Fibroblast of the conjunctiva (primary cell): Measurements from ENCODE around the gene BCL11B.

Experiments
- DNase-seq: peaks from one replicate; pipeline ENCODE4 v3.0.0-alpha.2; 2010; ENCODE audit warnings: low read depth

The BCL11B gene

DNA sequence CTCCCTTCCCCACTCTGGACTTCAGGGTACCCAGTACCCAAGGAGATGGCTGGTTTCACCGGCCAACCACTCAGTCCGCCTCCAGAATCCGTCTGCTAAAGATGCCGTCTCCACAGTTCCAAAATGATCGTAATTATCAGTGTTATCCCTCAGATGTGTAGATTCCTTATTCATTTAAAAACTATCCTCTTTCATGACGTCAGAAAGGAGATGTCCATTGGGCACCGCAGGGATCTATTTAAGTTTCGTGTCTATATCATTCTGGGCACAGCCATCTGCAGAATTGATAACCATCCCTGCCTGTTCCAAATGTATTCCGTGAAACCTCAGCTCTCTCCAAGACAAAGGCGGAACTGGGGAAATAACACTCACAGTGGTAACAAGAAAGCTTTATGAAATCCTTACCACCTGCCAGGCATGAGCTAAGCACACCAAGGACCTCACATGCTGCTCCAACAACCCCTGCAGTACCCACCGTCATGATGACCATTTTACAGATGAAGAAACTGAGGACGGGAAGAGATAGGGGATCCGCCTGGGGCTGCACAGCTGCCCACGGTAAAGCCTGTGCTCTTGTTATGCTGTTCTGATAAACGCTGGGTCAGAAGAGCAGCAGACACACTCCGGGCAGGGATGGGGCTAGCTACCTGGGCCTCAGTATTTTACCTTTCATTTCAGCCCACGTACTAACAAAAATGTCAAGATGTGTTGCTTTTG lies 90.0 kb downstream of the BCL11B start:
- no peak for DNase-seq

DNA sequence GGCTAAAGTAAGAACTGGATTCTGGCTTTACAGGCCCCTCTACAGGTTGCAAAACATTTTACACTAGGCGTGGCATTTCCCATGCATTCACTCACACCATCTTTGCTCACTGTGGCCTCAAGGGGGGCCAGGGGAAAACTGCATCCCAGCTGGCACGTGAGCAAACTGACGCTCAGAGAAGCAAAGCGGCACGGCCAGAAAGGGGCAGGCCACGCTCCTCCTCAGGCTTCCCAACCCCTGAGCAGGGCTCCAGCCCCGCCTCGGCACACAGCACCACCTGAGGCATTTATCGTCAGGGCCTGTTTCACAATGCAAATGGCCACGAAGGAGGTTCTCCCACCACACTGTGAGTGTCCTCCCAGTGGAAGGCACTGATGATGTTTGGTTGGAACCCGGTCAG lies 90.8 kb downstream of the BCL11B start:
- no peak for DNase-seq

DNA sequence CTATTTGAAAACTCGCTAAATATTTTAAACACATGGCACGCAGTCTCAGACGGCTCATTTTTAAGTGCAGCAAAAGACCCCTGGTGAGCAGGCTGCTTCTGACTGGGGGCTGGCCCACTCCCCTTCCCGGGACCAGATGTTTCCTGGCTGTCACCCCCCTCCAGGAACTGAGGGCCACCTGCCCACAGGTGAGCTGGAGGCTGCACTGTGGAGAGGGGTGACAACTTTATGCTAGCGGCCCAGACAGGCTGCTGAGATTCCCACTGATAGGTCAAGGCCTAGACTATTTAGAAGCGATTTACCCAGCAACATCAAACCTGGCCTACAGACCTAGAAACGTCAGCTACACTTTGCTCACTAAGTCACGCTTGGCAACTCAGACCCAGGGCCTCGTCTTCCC lies 92.1 kb downstream of the BCL11B start:
- no peak for DNase-seq

DNA sequence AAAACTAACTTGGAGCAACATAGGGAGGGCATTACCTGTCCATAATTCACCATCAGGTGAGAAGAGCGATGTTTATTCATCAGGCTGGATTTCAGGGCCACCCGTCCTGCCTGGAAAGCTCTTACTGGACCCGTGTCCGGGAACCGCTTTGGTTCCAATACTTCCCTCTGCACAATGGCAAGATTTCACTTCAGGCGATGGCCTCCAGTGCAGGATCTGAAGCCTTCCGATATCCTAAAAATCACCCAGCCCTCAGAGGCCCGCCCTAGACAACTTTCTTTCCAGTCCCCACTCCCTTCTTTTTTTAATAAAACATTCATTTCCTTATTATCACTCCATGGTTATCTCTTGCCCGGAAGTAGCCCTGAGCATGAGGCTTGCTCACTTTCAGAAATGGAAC lies 92.5 kb downstream of the BCL11B start:
- no peak for DNase-seq

DNA sequence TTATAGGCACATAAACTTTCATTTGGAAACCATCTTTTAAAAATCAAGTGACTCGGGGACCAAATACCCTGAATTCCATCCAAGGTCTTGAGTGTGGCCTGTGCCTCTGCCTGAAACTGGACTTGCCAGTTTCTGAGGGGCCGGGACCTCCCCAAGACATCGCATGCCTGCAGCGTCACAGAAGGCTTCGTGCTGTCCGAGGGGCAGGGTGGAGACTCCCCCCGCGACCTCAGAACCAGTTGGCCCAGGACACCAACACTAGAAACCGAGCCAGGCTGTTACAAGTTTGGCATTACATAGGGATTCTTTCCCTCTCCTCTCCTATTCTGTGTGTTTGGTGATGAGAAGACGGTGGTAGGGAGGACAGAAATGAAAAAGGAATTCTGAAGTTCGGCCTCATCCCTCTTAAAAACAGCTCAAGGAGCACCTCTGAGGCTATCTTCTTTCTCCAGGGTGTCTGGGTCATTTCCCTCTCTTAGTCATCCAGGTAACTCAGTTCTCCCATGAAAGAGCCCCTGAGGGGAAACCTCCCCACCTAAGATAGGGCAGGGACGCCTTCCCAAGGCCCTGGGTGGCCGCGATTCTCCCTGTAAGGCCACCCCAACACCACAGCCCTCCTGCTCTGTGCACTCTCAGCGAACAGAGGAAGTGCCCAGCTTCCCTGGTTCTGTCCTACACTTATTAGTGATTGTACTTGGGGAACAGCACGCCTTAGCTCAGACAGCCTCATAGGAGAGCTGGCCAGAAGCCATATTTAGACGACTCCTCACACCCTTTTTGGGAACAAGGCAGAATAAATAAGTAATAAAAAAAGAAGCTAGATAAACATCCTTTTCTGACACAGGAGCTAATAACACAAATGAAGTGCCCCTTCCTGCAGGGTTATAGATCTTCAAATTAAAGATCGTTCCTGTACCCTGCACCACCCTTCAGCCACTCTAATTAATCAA lies 93.8 kb downstream of the BCL11B start:
- DNase-seq, result no peak

DNA sequence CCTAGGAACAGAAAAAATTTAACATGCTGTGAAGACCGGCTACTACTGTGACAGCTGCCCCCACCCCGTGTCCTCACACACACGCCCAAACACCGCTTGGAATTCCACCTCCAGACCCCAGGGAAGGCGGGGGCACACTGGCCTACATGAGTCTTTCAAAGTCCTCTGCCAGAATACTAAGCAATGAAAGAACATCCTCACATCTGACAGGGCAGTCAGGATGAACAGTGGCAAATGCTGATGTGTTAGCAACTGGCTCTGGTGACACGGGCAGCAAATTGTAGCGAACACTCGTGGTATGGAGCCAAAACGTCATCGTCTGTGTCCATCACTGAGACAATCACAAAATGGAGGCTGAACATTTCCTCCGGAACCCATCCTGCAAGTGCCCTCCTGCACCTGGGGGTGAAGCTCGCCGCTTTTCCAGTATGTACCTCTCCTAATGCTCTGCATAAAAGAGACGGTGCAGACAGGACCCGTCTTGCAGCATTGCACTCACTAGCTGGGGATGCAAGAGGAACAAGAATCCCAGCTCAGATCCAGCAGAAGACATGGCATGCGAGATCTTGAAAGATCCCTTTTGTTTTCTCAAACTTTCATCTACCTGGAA lies 94.8 kb downstream of the BCL11B start:
- DNase-seq, result no peak

DNA sequence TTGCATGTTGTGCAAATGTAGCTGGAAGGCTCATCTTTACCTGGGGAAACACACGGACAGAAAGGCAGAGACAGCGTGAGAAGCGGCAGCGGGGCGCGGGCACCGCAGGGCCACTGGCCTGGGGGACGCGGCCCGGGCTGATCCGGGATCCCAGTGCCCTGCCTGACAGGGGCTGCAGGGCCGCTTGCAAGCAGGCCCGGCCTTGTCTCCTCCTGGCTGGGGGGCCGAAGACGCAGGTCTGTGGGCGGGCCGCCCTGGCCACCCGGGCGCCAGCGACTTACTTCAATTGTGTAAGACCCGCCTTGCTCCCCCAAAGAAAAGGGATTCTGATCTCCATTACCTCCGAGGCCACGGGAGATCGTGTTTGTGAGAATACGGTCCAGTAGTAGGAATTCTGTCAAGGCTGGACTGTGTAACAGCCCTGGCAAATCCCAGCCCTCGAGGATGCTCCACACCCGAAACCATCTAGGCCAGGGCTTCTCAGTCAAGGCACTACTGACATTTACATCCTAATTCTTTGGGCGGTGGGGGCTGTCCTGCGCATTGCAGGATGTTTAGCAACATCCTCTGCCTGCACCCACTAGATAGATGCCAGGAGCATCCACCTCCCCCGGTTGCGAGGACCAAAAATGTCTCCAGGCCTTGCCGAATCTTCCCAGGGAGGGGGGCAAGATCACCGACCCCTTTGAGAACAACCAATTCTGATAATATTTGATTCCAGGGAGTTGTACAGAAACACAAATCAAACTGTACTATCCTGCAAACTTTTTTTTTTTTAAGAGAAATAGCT lies 95.6 kb downstream of the BCL11B start:
- no peak for DNase-seq

DNA sequence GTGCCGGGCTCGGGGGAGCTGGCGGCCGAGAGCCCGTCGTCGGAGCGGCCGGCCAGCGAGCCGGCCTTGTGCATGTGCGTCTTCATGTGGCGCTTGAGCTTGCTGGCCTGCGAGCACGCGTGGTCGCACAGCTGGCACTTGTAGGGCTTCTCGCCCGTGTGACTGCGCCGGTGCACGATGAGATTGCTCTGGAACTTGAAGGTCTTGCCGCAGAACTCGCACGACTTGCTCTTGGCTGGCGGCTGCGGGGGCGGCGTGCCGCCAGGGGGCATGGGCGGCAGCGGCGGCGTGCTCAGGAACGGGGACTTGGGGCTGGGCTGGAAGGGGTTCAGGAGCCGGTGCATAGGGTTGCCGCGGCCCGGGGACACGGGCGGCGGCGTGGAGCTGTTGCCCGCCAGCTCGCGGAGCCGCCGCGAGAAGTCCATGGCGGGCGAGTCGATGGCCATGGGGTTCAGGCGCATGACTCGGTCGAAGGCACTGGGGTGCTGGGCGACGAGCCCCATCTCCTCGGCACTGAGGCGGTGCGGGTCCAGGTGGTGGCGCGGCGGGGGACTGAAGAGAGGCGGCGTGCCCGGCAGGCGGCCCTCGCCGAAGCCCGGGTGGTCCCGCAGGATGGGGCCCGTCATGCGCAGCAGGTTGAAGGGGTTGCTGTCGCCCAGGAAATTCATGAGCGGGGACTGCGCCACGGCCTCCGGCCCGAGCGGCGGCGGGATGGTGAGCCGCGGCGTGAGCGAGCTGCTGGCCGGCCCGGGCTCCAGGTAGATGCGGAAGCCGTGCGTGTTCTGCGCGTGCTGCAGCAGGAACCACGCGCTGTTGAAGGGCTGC lies 96.5 kb downstream of the BCL11B start:
- no peak for DNase-seq

DNA sequence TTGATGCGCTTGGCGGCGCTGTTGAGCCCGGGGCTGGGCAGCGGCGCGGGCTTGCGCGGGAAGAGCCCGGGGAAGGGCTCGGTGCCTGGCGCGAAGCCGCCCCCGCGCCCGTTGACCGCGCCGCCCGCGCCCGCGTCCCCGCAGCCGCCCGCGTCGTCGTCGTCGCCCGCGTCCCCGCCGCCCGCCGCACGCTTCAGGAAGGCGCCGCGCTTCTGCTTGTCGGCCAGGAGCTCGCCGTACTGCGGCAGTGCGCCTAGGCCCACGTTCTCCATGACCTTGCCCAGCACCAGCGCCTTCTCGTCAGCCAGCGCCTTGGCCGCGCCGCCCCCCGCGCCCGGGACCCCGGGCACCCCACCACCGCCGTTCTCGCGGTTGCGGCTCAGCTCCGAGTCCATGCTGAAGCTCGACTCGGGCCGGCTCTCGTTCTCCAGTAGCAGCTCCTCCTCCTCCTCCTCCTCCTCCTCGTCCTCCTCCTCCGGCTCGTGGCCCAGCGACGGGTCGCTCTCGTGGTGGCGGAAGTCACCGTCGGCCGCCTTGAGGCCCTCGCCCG lies 97.2 kb downstream of the BCL11B start:
- DNase-seq, result no peak

DNA sequence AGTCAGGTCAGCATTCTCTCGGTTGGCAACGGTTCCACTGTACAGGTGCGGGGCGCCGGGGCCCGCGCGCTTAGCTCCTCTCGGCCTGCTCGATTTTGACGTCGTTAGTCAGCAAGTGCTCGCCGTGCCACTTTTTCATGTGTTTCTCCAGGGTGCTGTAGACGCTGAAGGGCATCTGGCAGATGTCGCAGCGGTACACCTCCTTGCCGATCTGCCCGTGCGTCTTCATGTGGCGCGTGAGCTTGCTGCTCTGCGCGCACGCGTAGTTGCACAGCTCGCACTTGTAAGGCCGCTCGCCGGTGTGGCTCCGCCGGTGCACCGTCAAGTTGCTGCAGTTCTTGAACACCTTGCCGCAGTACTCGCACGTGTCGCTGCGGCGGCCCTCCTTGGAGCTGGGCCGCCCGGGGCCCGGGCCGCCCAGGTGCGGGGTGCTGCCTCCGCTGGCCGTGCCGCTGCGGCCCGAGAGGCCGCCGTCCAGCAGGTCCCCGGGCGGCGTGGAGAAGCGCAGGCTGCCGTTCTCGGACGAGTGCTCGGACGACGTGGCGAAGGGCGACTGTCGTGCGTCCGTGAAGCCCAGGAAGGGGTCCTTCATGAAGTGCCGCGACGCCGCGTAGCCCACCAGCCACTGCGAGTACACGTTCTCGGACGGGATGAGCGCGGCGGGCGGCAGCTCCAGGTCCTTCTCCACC lies 97.8 kb downstream of the BCL11B start:
- DNase-seq, result no peak

DNA sequence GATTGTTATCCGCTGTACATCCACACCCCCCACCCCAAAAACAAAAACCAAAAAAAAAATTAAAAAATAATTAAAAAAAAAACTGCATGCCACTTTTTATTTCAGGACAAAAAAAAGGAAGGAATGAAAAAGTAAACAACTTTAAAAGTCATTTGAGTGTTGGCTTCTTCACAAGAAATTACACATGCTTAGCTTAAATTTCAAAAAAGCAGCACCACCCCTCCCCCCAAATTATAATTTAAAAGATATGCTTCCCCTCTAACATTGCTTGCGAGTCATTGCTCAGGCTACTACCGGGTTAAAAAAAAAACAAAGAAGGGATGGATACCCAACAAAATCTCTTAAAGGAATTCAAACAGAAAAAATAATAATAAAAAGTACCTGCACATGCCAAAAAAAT lies 98.5 kb downstream of the BCL11B start:
- DNase-seq, result no peak

DNA sequence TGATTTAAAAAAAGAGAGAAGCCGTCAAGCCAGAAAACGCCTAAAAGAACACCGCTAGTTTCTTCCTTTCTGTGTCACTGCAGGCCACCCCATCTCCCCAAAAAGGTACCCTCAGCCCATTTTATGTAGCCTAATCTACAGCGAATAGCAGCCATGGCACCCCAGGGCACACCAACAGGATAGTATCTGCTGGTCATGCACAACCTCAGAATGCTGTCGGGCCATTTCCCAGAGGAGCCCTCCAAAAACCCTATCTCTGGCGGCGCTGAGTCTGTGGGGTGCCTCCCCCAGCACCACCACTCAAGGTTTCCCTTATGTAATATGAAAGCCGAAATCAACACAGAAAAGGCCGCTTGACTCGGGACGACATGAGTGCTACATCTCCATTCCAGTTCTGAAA lies 98.9 kb downstream of the BCL11B start:
- DNase-seq, result no peak

DNA sequence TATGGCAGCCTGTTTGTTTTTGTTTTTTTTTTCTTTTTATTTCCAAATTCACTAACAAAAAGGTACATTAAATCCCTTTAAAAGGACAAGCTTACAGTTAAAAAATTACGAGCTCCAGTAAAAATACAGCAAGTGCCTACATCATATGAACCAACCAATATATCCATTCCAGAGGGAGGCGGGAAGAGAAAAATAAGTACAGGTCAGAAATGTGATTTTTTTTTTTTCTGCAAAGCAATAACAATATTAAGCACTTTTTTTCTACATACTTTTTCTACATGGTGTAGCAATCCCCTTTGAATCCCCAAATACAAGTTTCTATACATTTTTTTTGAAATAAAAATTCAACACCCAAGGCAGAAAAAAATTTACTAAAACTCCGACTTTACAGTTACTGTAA lies 100.6 kb downstream of the BCL11B start:
- DNase-seq, result no peak

DNA sequence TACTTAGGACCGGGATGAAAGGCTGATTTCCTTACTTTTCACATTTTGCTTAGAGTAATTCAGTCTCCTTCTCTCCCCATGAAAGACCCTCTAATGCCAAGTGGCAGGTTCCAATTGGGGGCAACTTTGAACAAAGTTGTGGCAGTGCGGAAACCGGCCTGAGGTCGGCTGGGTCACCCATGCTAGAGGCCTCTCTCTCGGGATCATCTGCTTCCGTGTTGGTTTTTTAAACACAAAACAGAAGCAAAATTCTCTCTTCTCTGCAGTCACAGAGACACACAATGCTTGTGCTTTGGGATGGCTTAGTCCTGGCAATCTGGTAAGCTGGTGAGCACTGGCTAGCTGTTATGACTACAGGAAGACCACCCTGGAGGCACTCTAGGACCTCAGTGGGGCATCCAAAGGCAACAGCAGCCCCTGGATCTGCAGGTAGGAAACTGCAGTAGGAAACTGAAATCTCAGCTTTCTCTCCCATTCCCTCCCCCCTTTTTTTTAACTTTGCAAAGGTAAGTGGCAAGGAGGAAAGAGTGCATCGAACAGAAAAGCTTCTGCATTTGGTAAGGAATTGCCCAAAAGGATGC lies 102.1 kb downstream of the BCL11B start:
- DNase-seq, result no peak

DNA sequence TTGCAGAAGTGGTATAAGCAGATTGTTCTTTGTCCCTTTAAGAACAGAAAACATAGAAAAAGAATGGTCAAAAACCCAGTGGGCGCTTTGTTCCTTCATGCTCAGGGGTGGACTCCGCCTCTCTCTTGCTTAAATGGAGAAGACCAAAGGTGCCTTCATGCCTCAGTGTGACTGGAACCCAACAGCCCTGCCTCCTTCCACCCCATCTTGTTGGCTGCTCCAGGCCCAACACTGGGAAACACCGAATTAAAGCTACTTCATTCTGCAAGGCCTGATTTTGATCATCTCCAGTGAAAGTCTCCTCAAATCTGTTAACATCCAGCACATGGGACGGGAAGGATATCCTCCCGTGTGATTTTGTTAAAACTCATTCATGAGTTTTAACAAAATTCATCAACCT lies 103.7 kb downstream of the BCL11B start:
- DNase-seq, result no peak

DNA sequence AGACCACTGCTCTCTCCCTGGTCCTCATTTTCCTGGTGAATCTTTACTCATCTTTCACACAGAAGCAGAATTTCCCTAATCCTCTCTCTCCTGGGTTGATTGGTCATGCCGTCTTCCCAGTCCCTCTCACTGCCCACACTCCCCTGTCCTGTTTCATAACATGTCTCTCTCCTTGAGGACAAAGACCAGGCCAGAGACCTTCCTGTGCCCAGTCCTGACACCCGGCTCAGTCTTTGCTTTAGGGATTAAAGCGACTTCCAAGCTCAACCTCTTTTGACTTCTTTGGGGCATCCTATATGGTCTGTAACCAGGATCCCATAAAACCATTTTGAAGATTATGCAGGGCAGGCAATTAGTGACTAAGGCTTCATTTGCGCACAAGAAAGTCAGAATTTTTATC lies 105.5 kb downstream of the BCL11B start:
- no peak for DNase-seq

DNA sequence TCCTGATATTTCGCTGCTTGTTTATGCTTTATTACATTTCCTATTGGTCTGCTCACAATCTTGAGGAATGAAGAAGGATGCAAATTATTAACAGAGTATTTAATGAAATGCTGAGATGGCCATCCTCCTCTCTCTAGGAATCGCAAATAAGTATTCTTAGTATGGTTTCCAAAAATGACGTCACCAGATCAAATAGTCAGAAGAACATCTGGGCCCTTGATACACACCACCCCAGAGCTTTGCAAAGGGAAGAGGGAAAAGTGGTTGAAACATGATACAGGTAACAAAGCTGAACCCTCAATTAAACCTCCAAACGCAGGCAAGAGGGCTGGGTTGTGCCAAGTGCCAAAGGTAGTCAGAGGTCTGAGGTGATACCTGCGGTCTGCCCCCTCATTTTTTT lies 107.3 kb downstream of the BCL11B start:
- no peak for DNase-seq

DNA sequence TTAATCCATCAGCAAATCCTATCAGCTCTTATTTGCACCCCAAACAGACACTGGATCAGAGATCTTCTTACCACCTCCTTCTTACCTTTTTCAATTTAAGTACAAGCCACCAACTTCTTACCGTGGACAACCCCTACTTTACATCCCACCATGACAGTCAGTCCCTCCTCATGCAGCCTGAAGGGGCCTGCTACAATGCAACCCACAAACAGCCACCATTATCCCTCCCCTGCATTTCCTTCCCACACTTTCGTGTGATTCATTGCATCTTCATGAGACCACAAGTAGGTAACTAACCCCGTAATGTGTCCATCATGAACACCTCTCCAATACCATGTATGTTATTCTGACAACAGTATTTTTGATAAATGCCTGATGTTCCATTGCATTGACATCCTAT lies 108.6 kb downstream of the BCL11B start:
- no peak for DNase-seq

DNA sequence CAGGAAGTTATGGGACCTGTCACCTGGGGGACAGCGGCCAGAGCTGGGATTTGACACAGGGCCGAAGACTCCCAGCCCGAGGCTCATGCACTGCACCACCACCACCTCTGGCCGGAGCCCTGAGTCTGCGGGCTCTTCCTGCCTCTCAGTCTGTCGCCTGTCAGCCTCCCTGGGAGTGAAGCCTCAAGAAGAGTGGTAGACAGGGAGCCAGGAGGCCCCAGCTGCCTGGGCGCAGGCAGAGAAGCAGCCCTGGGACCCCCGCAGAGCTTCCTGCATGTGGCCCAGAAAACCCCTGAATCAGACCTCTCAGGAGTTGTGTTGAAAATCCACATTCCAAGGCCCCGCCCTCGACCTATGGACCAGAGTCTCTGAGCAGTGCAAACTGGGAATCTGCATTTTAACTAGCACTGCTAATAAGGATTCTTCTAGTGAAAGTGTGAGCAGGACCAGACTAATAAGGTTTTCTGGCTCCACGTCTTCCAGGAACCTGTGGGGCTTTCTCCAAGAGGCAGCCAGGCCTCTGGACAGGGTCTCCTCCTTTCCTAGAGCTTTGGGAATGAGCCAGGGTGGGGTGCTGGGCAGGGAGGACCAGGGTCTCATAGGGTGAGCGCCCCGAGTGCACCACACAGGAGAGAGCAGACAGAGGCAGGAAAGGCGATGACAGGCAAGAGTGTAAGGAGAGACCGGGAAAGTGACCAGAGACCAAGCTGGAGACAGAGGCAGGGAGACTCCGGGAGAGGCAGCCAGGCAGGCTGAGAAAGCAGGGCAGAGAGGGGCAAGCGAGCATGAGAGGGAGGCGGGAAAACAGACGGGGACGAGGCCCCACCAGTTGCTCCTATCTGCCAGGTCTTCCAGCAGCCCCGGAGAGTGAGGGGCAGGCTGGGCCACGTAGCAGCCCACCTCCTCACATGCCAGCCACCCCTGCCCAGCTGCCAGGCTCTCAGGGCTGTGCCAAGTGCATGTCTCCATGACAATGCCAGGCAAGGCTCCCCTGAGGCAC lies 112.4 kb downstream of the BCL11B start:
- no peak for DNase-seq
